SK-N-SH treated with all-trans-retinoic acid at 6 μM for 48 hours (cell line): ENCODE measurements around the gene ZCCHC24.

Experiments
- ATAC-seq: fragments of 200-7000 bp; cut with Tn5 transposase; 3 replicates; pipeline ENCODE4 v1.9.1; 2020; ENCODE audit warnings: mild to moderate bottlenecking, moderate library complexity
- ARNTL ChIP-seq: fragments of 450-650 bp; formaldehyde crosslinking; IDR thresholded peaks from 2 replicates; pipeline ENCODE4 v1.5.0; 2020; ENCODE audit warnings: low read depth, mild to moderate bottlenecking, moderate library complexity, borderline replicate concordance
- BACH2 ChIP-seq: fragments of 250-450 bp; sonication (Bioruptor Pico); IDR thresholded peaks from 2 replicates; pipeline ENCODE4 v1.9.0; 2021; ENCODE audit warnings: mild to moderate bottlenecking, borderline replicate concordance
- CREB5 ChIP-seq: fragments of 250-450 bp; sonication (Bioruptor Pico); IDR thresholded peaks from 2 replicates; pipeline ENCODE4 v1.5.1; 2020; ENCODE audit warnings: low read depth, mild to moderate bottlenecking, moderate library complexity
- CSDC2 ChIP-seq: fragments of 250-450 bp; sonication (Bioruptor Pico); IDR thresholded peaks from 2 replicates; pipeline ENCODE4 v1.5.0; 2020; ENCODE audit warnings: mild to moderate bottlenecking, moderate library complexity
- CSRNP3 ChIP-seq: fragments of 250-450 bp; sonication (Bioruptor Pico); IDR thresholded peaks from 2 replicates; pipeline ENCODE4 v1.5.1; 2021; ENCODE audit warnings: mild to moderate bottlenecking, moderate library complexity
- ESRRG ChIP-seq: fragments of 250-450 bp; sonication (Bioruptor Pico); IDR thresholded peaks from 2 replicates; pipeline ENCODE4 v1.6.1; 2021; ENCODE audit warnings: mild to moderate bottlenecking
- ISL1 ChIP-seq: fragments of 250-450 bp; sonication (Bioruptor Pico); IDR thresholded peaks from 2 replicates; pipeline ENCODE4 v2.1.2; 2022; ENCODE audit warnings: mild to moderate bottlenecking, moderate library complexity
- OSR1 ChIP-seq: fragments of 250-450 bp; sonication (Bioruptor Pico); IDR thresholded peaks from 2 replicates; pipeline ENCODE4 v1.8.0; 2022; ENCODE audit warnings: moderate library complexity, mild to moderate bottlenecking, inconsistent platforms
- PATZ1 ChIP-seq: fragments of 250-450 bp; sonication (Bioruptor Pico); IDR thresholded peaks from 2 replicates; pipeline ENCODE4 v1.8.0; 2020; ENCODE audit warnings: mild to moderate bottlenecking, moderate library complexity, borderline replicate concordance
- POU6F1 ChIP-seq: fragments of 250-450 bp; sonication (Bioruptor Pico); IDR thresholded peaks from 2 replicates; pipeline ENCODE4 v1.8.0; 2021; ENCODE audit warnings: low read depth, mild to moderate bottlenecking, moderate library complexity, borderline replicate concordance
- PPARA ChIP-seq: fragments of 250-450 bp; sonication (Bioruptor Pico); IDR thresholded peaks from 2 replicates; pipeline ENCODE4 v1.5.0; 2020; ENCODE audit warnings: mild to moderate bottlenecking, borderline replicate concordance
- RARB ChIP-seq: fragments of 250-450 bp; sonication (Bioruptor Pico); IDR thresholded peaks from 2 replicates; pipeline ENCODE4 v1.8.0; 2021; ENCODE audit warnings: mild to moderate bottlenecking, moderate library complexity
- SNAI2 ChIP-seq: fragments of 250-450 bp; sonication (Bioruptor Pico); IDR thresholded peaks from 2 replicates; pipeline ENCODE4 v1.5.0; 2020; ENCODE audit warnings: mild to moderate bottlenecking, moderate library complexity
- TCF4 ChIP-seq: fragments of 250-450 bp; sonication (Bioruptor Pico); IDR thresholded peaks from 2 replicates; pipeline ENCODE4 v1.8.0; 2021; ENCODE audit warnings: mild to moderate bottlenecking, moderate library complexity, borderline replicate concordance
- TOX ChIP-seq: fragments of 250-450 bp; sonication (Bioruptor Pico); IDR thresholded peaks from 2 replicates; pipeline ENCODE4 v1.8.0; 2021; ENCODE audit warnings: mild to moderate bottlenecking, moderate library complexity, borderline replicate concordance
- TSHZ2 ChIP-seq: fragments of 250-450 bp; sonication (Bioruptor Pico); IDR thresholded peaks from 2 replicates; pipeline ENCODE4 v1.5.0; 2020; ENCODE audit warnings: mild to moderate bottlenecking, moderate library complexity
- ZC3H10 ChIP-seq: fragments of 250-450 bp; sonication (Bioruptor Pico); IDR thresholded peaks from 2 replicates; pipeline ENCODE4 v1.5.1; 2021; ENCODE audit warnings: mild to moderate bottlenecking, moderate library complexity
- ZFP3 ChIP-seq: fragments of 250-450 bp; sonication (Bioruptor Pico); IDR thresholded peaks from 2 replicates; pipeline ENCODE4 v1.5.0; 2020; ENCODE audit warnings: mild to moderate bottlenecking, moderate library complexity
- ZFP30 ChIP-seq: fragments of 450-650 bp; formaldehyde crosslinking; IDR thresholded peaks from 2 replicates; pipeline ENCODE4 v1.5.0; 2022; ENCODE audit warnings: mild to moderate bottlenecking, moderate library complexity
- ZNF565 ChIP-seq: fragments of 450-650 bp; formaldehyde crosslinking; conservative IDR thresholded peaks from 2 replicates; pipeline ENCODE4 v1.5.0; 2020; ENCODE audit warnings: low read depth, mild to moderate bottlenecking, moderate library complexity
- ZNF70 ChIP-seq: fragments of 450-650 bp; formaldehyde crosslinking; IDR thresholded peaks from 2 replicates; pipeline ENCODE4 v1.5.0; 2020; ENCODE audit warnings: mild to moderate bottlenecking, moderate library complexity
- ZNF8 ChIP-seq: fragments of 450-650 bp; formaldehyde crosslinking; IDR thresholded peaks from 2 replicates; pipeline ENCODE4 v1.5.0; 2020; ENCODE audit warnings: mild to moderate bottlenecking, moderate library complexity

ZCCHC24 gene

GRCh38 chr10:79437111-79437814, 8.2 kb downstream of the ZCCHC24 start:
- TF ChIP-seq CREB5 (no peak), SNAI2 (CRISPR knock-in tag) (no peak), ZNF70 (CRISPR knock-in tag) (no peak), RARB (CRISPR knock-in tag) (no peak), ISL1 (CRISPR knock-in tag) (no peak), CSDC2 (CRISPR knock-in tag) (no peak), PPARA (no peak), ZFP3 (no peak), BACH2 (CRISPR knock-in tag) (no peak), TSHZ2 (CRISPR knock-in tag) (no peak), ARNTL (no peak), ESRRG (CRISPR knock-in tag) (no peak), CSRNP3 (CRISPR knock-in tag) (no peak), ZNF565 (CRISPR knock-in tag) (no peak)

GRCh38 chr10:79436850-79437103, 8.6 kb downstream of the ZCCHC24 start:
- ATAC-seq: no peak
- no peak for TF ChIP-seq PATZ1 (CRISPR knock-in tag)
- no peak for TF ChIP-seq ZNF70 (CRISPR knock-in tag)
- no peak for TF ChIP-seq BACH2 (CRISPR knock-in tag)
- no peak for TF ChIP-seq ZFP3
- no peak for TF ChIP-seq POU6F1 (CRISPR knock-in tag)
- TF ChIP-seq ESRRG (CRISPR knock-in tag): no peak
- TF ChIP-seq CSDC2 (CRISPR knock-in tag): no peak
- TF ChIP-seq TCF4 (CRISPR knock-in tag): no peak
- no peak for TF ChIP-seq ZNF8 (CRISPR knock-in tag)
- TF ChIP-seq CSRNP3 (CRISPR knock-in tag): no peak
- no peak for TF ChIP-seq TOX (CRISPR knock-in tag)
- no peak for TF ChIP-seq ARNTL
- TF ChIP-seq SNAI2 (CRISPR knock-in tag): no peak
- no peak for TF ChIP-seq ZC3H10
- TF ChIP-seq TSHZ2 (CRISPR knock-in tag): no peak
- TF ChIP-seq PPARA: no peak
- no peak for TF ChIP-seq ZFP30 (CRISPR knock-in tag)
- no peak for TF ChIP-seq OSR1
- TF ChIP-seq ZNF565 (CRISPR knock-in tag): no peak
- TF ChIP-seq, all 23 proteins: peak for 0

More at GRCh38 chr10:79437111-79437814, 8.2 kb downstream of the ZCCHC24 start:
- ATAC-seq: no peak
